Left hindlimb (tissue), 1 donor: Measurements from ENCODE around the gene ANK3.

Source experiments
- DNase-seq: peaks from one replicate; pipeline ENCODE4 v3.0.0-alpha.2; 2018

Gene ANK3

GRCh38 chr10:60340973-60341372, 48.7 kb downstream of the ANK3 start:
- DNase-seq = no peak

- DNase-seq = no peak
These were observed 49.9 kb downstream of the ANK3 start for GRCh38 chr10:60339757-60340156.

DNA sequence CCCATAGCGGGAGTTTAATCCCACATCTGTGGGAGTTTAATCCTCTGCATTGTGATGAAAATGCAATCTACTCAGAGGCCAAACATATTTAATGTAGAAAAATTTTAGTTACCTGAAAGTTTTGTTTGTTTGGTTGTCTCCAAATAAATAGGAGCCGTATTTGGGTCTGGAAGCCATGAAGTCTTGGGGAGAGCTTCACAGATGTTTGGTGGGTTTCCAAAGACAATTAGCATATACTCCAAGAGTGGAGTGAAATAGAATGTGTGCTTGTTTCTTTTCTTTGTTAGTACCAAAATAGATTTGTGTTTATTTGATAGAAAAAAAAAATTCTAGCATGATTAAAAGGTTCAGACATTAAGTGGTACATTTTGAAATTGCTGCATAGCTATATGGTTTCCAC, 50.9 kb downstream of the ANK3 start:
- no peak for DNase-seq

GRCh38 chr10:60338002-60338564, 51.6 kb downstream of the ANK3 start:
- DNase-seq = no peak

DNA sequence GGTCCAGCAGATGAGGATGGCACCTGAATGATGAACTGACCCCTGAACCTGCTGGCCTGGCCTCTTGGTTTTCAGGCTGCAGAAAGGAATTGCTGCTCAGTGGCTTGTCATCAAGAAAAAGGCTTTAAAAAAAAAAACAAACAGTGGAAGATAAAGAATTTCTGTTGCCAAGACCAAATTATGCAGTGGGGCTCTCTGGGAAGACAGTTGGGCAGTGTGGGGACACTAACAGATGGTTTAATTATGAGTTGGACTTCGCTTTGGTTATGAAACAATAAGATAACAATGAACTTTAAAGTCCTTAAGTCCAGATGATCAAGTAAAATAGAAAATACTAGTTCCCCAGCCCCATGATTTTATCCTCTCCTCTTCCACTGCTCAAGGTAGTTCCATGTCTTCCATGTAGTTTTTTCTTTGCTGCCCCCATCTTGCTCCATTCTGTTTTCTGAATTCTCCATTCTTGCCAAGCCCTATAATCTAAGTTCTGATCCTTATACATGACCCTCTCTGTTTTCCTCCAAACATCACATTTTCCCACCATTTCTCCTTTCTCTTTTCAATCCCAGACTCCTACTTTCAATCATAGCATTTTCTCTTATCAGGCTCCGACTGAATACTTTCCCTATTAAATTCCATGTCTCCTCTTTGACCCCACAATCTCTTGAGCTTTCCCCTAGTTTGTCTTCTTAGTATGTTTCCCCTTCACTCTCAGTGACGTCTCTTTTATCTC, 52.6 kb downstream of the ANK3 start:
- no peak for DNase-seq

GRCh38 chr10:60335708-60336107, 54.0 kb downstream of the ANK3 start:
- no peak for DNase-seq

GRCh38 chr10:60334991-60335390, 54.7 kb downstream of the ANK3 start:
- DNase-seq = no peak

DNA sequence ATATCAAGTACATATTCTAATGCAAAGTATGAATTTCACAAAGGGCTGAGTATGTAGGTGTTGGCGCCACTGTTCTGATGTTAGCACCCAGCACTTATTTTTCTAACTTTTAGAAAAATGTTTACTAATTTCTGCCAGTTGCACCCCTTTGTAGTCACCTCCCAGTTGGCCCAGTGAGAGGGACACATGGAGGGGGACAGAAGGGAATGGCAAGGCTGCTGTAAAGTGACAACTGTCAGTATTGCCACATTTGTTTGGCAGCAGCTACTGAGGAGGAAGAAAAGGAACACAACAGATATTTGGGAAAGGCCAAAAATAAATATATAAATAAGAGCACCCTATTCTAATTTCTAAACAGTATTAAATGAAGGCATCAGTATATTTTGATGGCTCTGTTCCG, 57.3 kb downstream of the ANK3 start:
- no peak for DNase-seq

DNA sequence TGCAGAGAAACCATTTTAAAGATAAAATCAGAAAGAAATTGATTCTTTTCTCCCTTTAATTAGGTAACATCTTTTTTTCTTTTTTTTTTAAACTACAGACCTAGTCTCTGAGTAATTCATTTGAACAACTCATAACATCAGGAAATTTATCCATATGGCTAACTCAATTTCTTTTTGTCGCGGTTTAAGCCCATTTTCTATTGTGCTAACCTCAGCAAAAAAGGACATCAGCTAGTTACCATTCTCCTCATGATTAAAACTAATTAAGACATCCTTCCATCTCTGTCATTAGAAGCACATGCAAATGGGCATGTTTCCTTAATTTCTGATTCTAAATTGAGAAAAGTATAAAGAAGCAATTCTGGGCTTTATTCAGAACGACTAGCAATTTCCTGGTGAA, 57.8 kb downstream of the ANK3 start:
- DNase-seq = no peak

GRCh38 chr10:60323162-60323561, 66.5 kb downstream of the ANK3 start:
- DNase-seq = no peak

GRCh38 chr10:60320666-60321065, 69.0 kb downstream of the ANK3 start:
- DNase-seq = no peak

GRCh38 chr10:60316029-60316428, 73.6 kb downstream of the ANK3 start:
- no peak for DNase-seq

DNA sequence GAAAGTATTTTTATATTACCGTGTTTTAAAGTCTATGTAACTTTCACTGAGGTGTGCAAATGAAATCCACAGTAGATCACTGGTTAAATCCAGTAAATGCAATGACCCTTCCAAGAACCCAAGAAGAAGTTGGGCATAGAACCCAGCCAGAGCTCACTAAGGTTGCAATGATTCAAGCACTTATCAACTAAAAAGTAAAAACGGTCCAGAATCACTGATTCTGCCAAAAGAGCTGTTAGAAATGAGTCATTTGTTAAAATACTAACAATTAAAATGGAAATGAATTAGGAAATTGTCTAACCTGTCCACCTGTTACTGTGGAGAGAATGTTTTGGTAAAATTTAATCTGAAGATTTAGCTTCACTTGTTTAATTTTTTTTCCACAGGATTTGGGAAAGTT, 74.4 kb downstream of the ANK3 start:
- no peak for DNase-seq

DNA sequence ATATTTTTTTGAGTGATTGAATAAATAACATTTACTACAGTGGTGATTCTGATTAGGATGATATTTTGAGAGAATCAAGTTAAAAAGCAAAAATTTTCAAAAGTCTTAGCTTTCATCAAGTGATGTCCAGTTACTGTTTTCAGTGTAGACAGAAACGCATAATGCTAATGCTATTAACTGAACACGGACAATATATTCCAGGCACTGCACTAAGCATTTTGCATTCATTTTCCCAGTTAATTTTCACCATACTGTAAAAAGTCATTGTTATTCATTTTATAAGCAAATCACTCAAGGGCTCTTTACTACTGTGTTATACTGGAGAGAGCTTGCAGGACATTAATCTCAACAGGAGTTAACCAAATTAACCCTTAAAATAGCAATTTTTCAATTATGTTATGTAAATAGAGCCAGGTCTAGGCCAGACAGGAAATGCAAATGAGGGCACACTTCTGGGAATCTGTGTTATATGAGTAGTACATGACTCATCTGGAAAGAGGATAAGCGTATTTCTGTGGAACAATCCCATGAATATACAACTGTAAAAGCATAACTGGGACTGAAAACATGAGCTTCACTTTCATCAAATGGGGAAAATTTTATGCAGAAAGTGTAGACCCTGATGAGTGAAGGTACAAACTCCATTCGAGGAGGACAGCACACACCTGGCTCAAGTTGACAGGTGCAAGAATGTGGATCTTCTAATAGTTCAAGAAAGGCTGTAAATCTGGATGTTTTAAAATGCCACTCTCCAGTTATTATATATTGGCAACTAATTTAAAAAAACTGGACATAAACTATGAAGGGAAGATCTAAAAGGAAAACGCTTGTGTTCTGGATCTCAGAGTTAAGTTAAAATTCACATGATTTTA, 75.4 kb downstream of the ANK3 start:
- no peak for DNase-seq

GRCh38 chr10:60313589-60313952, 76.1 kb downstream of the ANK3 start:
- no peak for DNase-seq

- no peak for DNase-seq
These were observed 76.7 kb downstream of the ANK3 start for GRCh38 chr10:60312818-60313588.

DNA sequence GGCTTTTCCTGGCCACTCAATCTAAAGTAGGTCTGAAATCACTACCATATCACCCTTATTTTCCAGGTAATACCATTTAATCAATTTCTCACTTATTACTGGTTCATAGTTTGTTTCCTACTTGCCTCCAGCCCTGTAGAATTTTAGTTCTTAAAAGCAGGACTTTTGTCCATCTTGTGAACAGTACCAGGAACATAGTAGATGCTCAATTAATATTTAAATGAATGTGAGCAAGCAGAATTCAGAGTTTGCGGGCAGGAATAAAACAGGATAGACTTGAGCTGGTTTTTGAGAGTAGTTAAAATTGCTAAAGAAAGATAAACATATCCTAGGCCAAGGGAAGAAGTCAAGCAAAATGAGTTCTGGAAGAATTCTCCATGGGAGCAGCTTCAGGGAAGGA, 77.9 kb downstream of the ANK3 start:
- DNase-seq = no peak

- DNase-seq = no peak
These were observed 78.9 kb downstream of the ANK3 start for GRCh38 chr10:60310740-60311139.

GRCh38 chr10:60309891-60310290, 79.8 kb downstream of the ANK3 start:
- DNase-seq = no peak

GRCh38 chr10:60309371-60309770, 80.3 kb downstream of the ANK3 start:
- DNase-seq = no peak

DNA sequence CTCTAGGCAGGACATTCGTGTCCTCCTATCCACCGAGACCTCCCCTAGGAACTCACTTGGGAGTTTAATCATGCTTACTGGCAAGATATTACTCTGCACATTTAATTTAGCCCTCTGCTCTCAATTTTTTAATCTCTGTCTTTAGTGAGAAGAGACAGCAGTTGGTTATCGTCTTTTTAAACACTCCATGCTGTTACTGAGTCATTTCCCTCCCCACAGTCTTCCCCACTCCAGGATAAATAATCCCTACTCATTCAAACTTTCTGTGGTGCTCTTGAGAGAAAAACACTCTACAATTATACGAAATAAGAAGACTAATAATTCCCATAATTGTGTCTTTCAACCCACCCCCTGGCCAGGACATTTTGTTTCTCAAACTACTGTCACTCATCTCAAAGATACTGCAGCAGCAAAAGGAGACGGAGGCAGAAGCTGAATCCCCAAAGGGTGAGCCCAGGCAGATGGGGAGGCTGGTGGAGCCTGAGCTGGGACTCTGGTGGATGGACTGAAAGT, 84.2 kb downstream of the ANK3 start:
- DNase-seq = no peak

GRCh38 chr10:60304829-60305379, 84.8 kb downstream of the ANK3 start:
- no peak for DNase-seq

DNA sequence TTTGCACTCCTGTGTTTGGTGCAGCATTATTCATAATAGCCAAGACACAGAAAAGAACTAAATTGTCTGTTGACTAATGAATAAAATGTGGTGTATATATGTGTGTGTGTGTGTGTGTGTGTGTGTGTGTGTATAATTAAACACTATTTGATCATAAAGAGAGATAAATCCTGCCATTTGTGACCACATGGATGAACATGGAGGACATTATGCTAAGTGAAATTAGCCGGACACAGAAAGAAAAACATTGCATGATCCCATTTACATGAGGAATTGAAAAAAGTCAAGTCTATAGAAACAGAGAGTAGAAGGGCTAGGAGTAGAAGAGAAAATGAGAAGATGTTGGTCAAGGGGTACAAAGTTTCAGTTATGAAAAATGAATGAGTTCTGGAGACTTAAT, 85.9 kb downstream of the ANK3 start:
- no peak for DNase-seq
